Panc1 (cell line): Measurements from ENCODE around the gene SLCO4A1.

Source experiments
- CTCF ChIP-seq: fragments of 450-650 bp; IDR thresholded peaks from 2 replicates; pipeline ENCODE4 v1.5.1; 2017; ENCODE audit warnings: mild to moderate bottlenecking
- POLR2AphosphoS5 ChIP-seq: IDR thresholded peaks from 2 replicates; pipeline ENCODE4 v1.6.1; 2012; ENCODE audit warnings: mild to moderate bottlenecking, low read depth, low read length, moderate library complexity
- REST ChIP-seq, 2 experiments: IDR thresholded peaks; 2 replicates each; pipeline ENCODE4 v1.6.1; 2011 to 2012; ENCODE audit warnings: low read depth in 2 of 2, control low read depth in 1 of 2, low read length in 1 of 2, mild to moderate bottlenecking in 1 of 2, moderate library complexity in 1 of 2; ENCODE audit not compliant: insufficient read depth in 1 of 2
- SIN3A ChIP-seq: IDR thresholded peaks from 2 replicates; pipeline ENCODE4 v1.6.1; 2012; ENCODE audit warnings: low read depth, mild to moderate bottlenecking, low read length, moderate library complexity, borderline replicate concordance; ENCODE audit not compliant: insufficient read depth
- TCF7L2 ChIP-seq: IDR thresholded peaks from 2 replicates; pipeline ENCODE4 v1.6.1; 2011; ENCODE audit warnings: mild to moderate bottlenecking, low read depth, low read length, inconsistent platforms

- no peak for TF ChIP-seq SIN3A
- TF ChIP-seq POLR2AphosphoS5: no peak
- TF ChIP-seq CTCF: no peak
- TF ChIP-seq REST (IDR thresholded peaks at IDR 0.05; ENCODE audit: insufficient read depth in 1 of 2, low read depth in 2 of 2, low read length in 1 of 2): no peak
- TF ChIP-seq TCF7L2: no peak
Observed at GRCh38 chr20:62697468-62697912, 55.2 kb downstream of the SLCO4A1 start.
